Head of caudate nucleus (tissue), 42 donors: Measurements from ENCODE around the gene POLR1D.
A peak's percentile ranks its signal among the peaks of the same experiment; 100 is the strongest.

Experiments
- DNase-seq, 42 donors: peaks; one replicate each; pipeline versions ENCODE4 v3.0.0 to v3.0.0-alpha.2; 2020 to 2021; ENCODE audit warnings: mixed read lengths in 7 of 42
- intact Hi-C: fragments of 100-400 bp; cut with DNase I; formaldehyde crosslinking; loops from one replicate; pipeline ENCODE4 v1.15.0; 2022

Gene POLR1D, protein sequence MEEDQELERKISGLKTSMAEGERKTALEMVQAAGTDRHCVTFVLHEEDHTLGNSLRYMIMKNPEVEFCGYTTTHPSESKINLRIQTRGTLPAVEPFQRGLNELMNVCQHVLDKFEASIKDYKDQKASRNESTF

DNA sequence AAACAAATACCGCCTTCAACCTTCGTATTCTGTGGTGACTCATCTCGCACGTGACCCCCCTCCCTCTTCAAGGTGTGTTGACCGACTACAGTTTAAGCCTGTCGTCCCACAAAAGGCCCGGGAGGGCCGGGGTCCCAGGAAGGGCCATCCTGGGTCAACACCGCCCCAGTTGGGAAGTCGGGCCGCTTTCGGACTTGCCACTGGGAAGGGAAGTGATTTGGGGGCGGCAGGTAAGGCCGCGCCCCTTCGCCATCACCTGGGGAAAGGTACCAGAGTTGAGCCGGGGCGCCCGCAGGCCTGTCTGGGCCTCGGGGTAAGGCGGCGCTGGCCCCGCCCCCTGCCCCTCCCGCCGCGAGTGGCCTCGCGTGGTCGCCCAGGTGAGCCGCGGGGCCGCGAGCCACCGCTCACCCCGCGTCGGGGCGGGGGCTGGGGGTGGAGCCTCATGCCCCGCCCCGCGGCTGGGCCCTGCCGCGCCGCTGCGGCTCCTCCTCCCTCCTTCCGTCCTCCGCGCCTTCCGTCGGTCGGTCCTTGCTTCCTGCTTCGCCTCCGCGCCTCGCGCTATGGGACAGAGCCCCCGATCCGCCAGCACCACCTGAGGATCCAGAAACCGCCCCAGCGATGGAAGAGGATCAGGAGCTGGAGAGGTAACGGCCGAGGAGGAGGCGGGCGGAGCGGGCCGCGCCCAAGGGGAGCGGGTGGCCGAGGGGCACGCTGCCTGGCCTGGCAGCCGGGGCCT lies at the start of gene POLR1D:
Gene POLR1D, plus strand, starts transcription at position 527 of the 736 bp plus-strand sequence. Its CDS starts 92 bp downstream, at position 619.
- intact Hi-C loops = loop anchor here (10.0 kb wide), 2 partner anchors 167 to 197 kb away; partner anchors contain the start of genes GTF3A and MTIF3
- peak; percentile 50 to 92 (median 83) for DNase-seq

DNA sequence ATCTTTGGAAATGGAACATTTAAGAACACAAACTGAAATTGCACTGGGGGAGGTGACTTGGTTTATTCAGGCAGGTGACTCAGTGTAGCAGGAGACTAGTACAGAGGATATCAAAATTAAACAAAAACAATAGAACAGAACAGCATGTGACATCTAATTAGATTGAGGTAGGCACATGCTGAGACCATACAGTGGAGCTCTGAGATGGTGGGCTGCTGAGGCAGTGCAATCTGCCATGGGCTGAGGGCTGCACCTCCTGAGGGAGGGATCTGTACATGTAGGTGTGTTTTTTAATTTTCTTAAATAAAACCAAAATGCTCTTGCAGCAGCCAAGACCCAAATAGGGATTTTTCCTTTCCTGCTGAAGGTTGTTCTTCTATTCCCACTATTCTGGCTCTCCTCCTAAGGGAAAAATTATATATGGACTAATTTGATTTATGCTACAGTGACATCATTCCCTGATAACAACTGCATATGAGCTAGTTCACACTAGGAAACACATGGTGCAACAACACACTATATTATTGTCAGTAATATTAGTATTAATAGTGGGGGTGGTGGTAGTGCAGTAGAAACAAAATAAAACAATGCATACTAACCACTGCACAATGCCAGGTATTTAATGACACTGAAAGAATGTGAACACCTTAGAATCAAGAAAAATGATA lies 49.3 kb upstream of the POLR1D start:
- intact Hi-C loops = no loop called here
- no peak for DNase-seq

DNA sequence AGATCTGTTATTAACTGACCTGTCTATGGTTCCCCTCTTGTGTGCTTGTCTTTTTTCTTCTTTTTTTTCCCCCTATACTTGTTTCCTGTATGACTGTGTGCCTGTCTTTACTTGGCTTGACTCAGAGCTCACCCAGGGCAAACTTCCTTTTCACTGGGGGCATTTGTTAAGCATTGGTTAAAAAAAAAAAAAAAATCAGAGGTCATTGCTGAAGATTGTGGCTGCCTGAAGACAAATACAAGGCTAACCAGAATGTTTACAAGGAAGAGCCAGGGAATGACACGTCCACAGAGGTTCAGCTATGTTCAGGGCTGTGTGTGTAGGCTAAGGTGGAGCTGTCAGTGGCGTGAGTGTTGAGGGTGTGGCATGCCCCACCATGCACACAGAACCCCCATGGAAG lies 48.4 kb upstream of the POLR1D start:
- intact Hi-C loops = no loop called here
- DNase-seq = no peak

DNA sequence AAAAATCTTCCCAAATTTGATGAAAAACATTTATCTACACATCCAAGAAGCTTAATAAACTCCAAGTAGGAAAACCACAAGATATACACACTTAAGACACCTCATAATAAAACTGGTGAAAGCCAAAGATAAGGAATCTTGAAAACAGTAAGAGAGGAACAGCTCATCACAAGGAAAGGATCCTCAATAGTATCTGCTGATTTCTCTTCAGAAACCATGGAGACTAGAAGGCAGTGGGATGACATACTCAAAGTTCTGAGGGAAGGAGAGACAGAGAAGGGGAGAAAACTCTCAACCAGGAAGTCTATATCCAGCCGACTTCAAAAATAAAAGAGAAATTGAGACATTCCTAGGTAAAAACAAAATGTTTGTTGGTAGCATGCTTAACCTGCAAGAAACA lies 47.0 kb upstream of the POLR1D start:
- intact Hi-C loops = no loop called here
- no peak for DNase-seq

DNA sequence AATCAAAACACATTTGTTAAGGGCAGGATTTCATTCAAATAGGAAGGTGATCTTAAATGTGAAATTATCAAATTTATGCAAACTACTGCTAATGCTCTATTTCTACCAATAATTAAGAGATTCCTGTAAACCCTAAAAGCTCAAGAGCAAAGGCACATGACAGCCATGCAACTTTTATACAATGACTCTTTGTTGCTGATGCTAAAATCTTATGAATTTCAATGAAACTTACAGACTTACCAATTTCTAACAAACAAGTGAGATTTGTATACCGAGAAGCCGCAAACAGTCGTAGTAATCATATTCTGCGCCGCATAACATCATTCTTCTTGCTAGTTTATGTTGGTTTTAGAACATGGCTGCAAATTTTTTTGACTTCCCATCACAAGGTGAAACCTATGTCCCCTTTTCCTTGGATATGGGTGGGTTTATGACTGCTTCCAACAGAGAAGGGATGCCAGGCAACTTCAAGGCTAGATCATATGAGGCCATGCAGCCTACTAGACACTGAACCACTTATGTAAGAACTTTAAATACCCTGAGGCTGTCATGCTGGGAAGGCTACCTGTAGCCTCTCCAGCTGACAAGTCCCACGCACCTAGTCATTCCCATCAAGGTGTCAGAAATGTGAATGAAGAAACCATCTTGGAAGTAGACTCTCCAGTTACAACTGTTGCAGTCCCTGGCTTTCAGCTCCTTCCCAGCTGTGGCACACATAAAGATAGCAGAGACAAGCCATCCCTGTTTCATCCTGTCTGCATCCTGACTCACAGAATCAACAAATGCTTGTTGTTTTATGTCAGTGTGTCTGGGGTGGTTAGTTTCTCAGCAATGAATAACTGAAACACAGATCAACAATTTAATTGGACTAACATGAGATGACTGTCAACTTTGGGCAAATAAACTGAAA lies 43.3 kb upstream of the POLR1D start:
- intact Hi-C loops = no loop called here
- peak in 6 of 42 donors; percentile 2 to 36 (median 6) for DNase-seq

DNA sequence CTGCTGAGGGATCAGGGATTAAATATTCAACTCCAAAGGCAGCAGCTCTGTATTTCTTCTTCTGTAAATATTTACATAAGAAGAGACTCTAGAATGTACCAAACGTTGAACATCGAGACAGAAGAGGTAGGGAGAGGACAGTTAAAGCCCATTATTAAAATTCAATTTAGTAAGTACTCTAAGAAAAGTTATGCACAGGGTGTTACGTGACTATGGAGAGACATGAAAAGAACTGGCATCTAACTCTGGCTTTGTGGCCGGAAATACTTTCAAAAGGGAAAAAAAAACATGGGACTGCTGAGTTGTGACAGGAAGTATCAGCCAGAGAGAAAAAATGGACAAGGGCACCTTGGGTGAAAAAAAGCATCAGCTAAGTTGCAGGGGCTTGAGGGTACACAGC lies 38.0 kb upstream of the POLR1D start:
- intact Hi-C loops = no loop called here
- no peak for DNase-seq

DNA sequence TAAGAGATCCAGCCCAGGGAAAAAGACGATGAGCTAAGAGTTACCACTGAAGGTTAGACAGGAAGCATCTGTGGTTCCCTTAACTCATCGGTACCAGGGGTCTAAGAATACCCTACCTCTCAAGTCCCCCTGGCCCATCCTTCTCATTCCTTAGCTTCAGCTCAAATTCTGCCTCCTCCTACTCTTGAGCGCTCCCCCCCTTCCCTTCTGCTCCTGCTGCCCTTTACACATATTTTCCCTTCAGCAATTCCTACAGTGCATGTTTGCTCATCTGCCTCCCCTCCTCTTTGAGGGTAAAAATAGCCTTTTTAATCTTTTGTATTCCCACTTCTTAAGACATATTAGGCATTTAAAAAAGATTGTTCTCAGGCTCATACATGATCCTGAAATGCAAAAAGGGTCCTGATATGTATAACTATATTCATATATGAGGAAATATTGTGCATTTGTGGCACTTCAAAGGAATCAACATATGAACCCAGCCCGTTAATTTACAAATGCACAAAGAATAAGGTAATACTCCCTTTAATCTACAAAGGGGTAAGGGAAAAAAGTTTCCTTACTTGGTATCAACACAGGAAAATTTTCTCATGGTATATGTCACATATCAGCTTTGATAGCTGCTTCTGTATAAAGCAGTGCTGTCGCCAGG lies 34.5 kb upstream of the POLR1D start:
- DNase-seq = no peak
- intact Hi-C loops = no loop called here

DNA sequence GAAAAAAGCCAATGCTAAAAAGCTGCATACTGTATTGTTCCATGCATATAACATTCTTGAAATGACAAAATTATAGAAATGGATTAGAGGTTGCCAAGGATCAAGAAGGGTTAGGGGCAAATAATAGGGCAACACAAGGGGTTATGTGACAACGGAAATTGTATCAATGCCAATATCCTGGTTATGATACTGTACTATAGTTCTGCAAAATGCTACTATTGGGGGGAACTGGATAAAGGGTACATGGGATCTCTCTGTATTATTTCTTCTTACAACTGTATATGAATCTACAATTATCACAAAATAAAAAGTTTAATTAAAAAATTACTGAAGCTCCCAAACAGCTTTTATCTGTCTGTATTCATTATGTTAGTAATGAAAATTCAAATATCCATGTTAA lies 33.3 kb upstream of the POLR1D start:
- no peak for DNase-seq
- intact Hi-C loops = no loop called here

DNA sequence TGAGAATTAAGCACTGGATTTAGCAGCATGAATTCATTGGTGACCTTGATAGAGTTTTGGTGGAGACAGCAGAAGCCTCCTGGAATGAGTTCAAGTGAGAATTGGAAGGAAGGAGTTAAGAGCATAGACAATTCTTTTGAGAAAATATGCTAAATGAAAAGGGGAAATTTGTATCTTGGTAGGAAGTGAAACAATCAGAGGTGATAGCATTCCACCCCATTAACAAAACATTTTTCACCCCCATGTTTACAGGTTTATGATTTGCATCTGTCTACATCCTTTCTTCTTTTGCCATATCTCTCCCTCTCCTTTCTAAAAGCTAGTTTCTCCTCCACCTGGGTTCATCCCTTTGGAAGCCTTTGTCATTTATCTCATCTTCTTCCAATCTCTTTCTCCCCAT lies 28.8 kb upstream of the POLR1D start:
- intact Hi-C loops = no loop called here
- no peak for DNase-seq

DNA sequence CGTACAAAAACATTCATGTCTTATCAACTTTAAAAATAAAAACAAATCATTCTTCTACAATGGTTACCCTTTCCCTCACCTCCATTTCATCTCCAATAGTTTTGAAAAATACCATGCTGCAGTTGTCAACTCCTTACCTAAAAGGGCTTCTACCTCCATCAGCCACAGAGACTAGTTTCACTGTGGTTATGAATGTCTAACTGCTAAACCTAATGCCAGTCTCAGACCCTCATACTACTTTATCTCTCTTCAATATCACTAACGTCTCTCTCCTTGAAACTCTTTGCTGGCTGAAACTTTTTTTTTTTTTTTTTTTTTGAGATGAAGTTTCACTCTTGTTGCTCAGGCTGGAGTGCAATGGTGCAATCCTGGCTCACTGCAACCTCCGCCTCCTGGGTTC lies 28.4 kb upstream of the POLR1D start:
- intact Hi-C loops = no loop called here
- no peak for DNase-seq

DNA sequence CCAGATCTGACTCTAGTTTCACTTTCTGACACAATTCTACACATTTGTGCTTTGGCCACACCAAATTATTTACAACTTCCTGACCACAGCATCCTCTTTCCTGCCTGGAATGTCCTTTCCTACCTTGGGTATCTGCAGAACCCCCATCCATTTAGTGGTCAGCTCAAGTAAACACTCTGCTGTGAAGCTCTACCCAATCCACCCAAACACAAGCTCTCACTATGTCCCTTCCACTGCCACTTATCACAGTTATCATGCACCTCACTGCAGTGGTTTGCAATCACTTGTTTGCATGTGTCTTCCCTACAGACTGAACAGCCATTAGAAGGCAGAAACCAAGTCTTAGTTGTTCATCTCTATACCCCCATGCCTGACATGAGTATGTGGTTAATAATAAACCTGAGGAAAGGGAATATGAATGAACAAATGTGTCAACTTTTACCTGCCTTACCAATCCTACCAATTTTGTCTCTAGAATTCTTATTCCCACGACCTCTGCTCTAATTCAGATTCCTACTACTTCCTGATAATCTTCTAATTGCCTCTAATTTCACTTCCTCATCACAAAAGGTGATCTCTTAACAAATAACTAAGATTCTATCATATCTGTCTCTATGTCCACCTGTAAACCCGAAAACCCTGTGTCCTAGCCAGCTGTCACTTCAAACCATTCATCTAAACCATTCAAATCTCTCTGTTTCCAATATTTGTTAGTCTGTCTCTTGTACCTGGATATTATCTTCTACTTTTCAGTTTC lies 26.5 kb upstream of the POLR1D start:
- intact Hi-C loops = no loop called here

DNA sequence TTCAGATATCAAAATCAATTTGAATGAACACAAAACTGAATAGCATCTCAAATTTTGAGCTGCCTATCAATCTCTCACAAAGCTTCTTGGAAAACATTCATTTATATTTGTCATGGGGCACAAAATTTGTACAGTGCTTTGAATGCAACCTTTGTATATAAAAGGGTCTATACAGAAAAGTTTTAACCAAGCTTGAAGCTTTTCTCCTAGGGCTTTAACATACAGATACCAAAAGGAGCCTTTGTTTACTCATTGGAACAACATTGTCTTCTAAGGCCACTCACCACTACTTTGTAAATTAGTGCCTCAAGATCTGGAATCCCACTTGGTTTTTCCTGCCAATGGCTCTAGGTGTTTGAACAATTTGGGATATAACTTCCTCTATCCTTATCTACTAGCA lies 22.6 kb upstream of the POLR1D start:
- intact Hi-C loops = no loop called here
- no peak for DNase-seq

More for the DNA sequence above, 26.5 kb upstream of the POLR1D start:
- DNase-seq = no peak

DNA sequence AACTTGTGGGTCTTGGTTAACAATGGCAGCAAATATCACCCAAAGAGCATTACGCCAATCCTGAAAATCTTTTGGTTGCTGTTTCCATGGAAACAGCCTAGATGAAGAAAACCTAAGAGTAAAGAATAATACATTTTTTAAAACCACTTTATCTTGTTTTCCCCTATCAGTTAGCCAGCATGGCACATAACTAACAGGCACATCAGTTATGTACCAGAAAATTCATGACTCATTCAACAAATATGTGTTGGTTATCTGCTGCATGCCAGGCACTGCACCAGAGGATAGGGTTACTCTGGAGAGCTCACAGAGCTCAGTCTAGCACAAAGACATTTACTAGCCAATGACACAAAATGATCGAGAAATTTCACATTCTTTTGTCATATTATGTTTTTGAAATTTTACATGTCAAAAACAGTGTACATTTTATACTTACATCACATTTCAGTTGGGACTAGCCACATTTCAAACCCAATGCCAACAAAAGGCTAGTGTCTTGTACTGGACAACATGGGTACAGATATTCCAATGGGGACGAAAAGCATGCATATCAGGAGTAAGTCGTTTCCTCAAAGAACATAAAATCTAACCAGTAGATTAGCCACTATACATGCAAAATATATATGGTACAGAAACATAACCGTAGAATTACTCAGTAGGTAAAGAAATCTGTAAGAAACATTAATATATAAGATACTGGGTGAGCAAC lies 21.7 kb upstream of the POLR1D start:
- intact Hi-C loops = no loop called here
- no peak for DNase-seq

DNA sequence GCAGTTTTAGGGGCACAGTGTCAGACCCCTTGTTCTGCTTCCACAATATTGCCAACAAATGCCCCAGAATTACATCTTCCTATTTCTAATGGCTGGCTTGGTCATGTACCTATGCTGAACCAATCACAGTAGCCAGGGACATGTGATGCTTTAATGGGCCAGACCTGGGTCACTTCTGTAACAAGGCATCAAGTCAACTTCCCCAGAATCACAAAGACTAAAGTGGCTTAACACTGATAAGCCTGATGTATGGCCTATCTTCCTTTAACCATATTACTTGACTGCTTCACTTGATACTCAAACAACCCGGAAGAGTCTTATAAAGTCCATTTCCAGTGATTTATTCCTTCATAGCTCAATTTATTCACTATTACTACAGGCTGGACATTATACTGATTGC lies 21.0 kb upstream of the POLR1D start:
- DNase-seq = no peak
- intact Hi-C loops = no loop called here

DNA sequence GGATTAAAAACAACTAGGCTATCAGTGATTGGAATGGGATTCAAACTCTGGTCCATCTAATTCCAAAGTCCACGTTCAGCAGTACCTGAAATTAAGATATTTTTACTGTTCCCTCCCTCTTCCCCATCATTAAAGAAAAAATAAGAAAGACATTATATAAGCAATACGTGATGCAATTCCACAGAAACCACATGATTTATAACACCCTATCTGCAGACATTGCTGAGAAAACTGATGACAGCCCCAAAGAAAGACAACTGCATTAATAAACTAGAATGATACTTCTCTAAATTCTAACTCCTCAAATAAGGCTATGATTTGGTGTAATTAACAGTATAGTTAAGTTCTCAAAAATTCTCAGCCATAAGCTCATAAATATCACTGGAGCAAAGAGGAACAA lies 20.5 kb upstream of the POLR1D start:
- DNase-seq = no peak
- intact Hi-C loops = no loop called here

DNA sequence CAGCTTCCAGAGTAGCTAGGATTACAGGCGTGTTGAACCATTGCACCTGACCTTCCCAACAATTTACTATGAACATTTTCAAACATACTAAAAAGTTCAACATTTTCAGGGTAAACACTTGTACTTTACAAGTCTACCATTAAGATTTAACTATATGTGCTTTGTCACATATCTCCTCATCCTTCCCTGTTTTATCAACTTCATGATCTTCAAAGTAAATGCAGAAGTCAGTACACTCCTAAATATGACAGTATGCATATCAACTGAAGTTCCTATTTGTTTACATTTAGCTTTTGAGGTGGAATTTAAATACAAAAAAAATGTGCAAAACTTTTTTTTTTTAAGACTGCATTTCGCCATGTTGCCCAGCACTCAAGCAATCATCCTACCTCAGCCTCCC lies 19.9 kb upstream of the POLR1D start:
- DNase-seq = no peak
- intact Hi-C loops = no loop called here

DNA sequence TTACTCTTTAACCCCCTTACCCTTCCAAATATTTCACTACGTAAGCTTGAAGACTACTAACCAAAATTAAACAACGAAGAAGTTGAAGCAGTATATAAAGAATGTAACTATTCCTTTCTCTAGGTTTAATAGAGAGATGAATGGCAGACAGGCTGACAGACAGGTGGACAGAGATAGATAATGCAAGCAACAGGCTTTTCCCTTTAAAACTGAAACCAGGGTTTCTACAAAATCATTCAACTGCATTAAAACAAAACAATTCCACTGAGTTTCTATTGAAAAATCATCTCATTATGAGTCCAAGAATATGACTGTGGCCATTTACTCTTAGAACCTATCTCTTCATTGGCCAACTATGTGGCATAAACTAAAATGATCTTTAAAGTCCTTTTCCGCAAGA lies 16.6 kb upstream of the POLR1D start:
- intact Hi-C loops = no loop called here
- no peak for DNase-seq
